Uterus (tissue), 4 donors: ENCODE data around the gene GABBR1. TPM values are rescaled to one million over a fixed set of nuclear protein-coding genes. Genes with fewer than 3 reads are reported as not detected.

Experiments
- DNase-seq, 2 donors: peaks; one replicate each; pipeline ENCODE4 v3.0.0-alpha.2; 2019 to 2020
- H3K27ac ChIP-seq, 2 donors: fragments of 200-600 bp; sonication (generic); 1 replicate in 1 of 2; 2 replicates in 1 of 2; pipeline ENCODE4 v1.5.1; 2016 to 2018
- H3K27me3 ChIP-seq, 2 donors: fragments of 200-600 bp; sonication (generic); one replicate each; pipeline ENCODE4 v1.5.1; 2018 to 2019; ENCODE audit warnings: control low read depth in 1 of 2
- H3K36me3 ChIP-seq, 2 donors: fragments of 200-600 bp; sonication (generic); one replicate each; pipeline ENCODE4 v1.5.1; 2019; ENCODE audit warnings: control low read depth in 1 of 2
- H3K4me1 ChIP-seq, 2 donors: fragments of 200-600 bp; sonication (generic); one replicate each; pipeline ENCODE4 v1.5.1; 2018 to 2019; ENCODE audit warnings: control low read depth in 1 of 2
- H3K4me3 ChIP-seq, 2 donors: fragments of 200-600 bp; sonication (generic); 1 replicate in 1 of 2; 2 replicates in 1 of 2; pipeline ENCODE4 v1.5.1; 2018 to 2019; ENCODE audit warnings: mild to moderate bottlenecking in 1 of 2
- H3K9me3 ChIP-seq, 2 donors: fragments of 200-600 bp; sonication (generic); one replicate each; pipeline ENCODE4 v1.5.1; 2019; ENCODE audit warnings: control low read depth in 1 of 2
- CTCF ChIP-seq, 4 experiments: fragments of 200-600 bp in 2 of 4; fragments of 450-650 bp in 2 of 4; sonication (generic) in 2 of 4; IDR thresholded peaks; one replicate each; pipeline ENCODE4 v1.5.1; 2016 to 2019; ENCODE audit warnings: antibody characterized with exemption in 4 of 4, mild to moderate bottlenecking in 2 of 4, moderate library complexity in 1 of 4
- POLR2A ChIP-seq, 2 donors: fragments of 450-650 bp; IDR thresholded peaks; one replicate each; pipeline ENCODE4 v1.6.1; 2016; ENCODE audit warnings: antibody characterized with exemption in 2 of 2, mild to moderate bottlenecking in 1 of 2, moderate library complexity in 1 of 2
- intact Hi-C: fragments of 100-400 bp; cut with DNase I; formaldehyde crosslinking; loops from one replicate; pipeline ENCODE4 v1.15.1; 2023; ENCODE audit warnings: low total_unique reads
- small RNA-seq: library from RNA; depleted of rRNA; stranded (forward); fragments of <200 nt; gene quantifications from one replicate; pipeline ENCODE3, GENCODE V24; 2016
- total RNA-seq, 4 donors: library from RNA; depleted of rRNA in 3 of 4; stranded (reverse); fragments of >200 nt in 3 of 4; gene quantifications; one replicate each; pipeline versions ENCODE4 v1.1.0 to v1.2.4, GENCODE V29; 2014 to 2023
- donor health status: DM: yes; HTN: yes; CAD: no.

The GABBR1 gene
- total RNA-seq, 4 donors from 2014 or later, result 29.4 to 184 (median 44.6) TPM

- TF ChIP-seq POLR2A (IDR thresholded peaks at IDR 0.05) (no peak), CTCF (IDR thresholded peaks at IDR 0.05) (no peak)
- intact Hi-C loops, result no loop called here
- Histone ChIP-seq H3K9me3 (no peaks in the 10 kb centered on the region), H3K4me3 (no peak overlapping the region), H3K27me3 (no peaks in the 10 kb centered on the region), H3K4me1 (no peaks in the 10 kb centered on the region), H3K36me3 (no peaks in the 10 kb centered on the region), H3K27ac (no peak overlapping the region)
- no peak for DNase-seq
Observed at GRCh38 chr6:29517245-29517644, 115.7 kb downstream of the GABBR1 start.

- H3K4me3 ChIP-seq, result no peak overlapping the region
- intact Hi-C loops, result no loop called here
- DNase-seq, result no peak
- H3K27me3 ChIP-seq, result no peaks in the 10 kb centered on the region
- no peak overlapping the region for H3K27ac ChIP-seq
- no peak for TF ChIP-seq POLR2A (IDR thresholded peaks at IDR 0.05)
- no peak for TF ChIP-seq CTCF (IDR thresholded peaks at IDR 0.05)
- H3K36me3 ChIP-seq, result no peaks in the 10 kb centered on the region
- no peaks in the 10 kb centered on the region for H3K4me1 ChIP-seq
- H3K9me3 ChIP-seq, result no peaks in the 10 kb centered on the region
Observed at GRCh38 chr6:29516108-29516507, 116.9 kb downstream of the GABBR1 start.

- no peaks in the 10 kb centered on the region for H3K27me3 ChIP-seq
- TF ChIP-seq CTCF (IDR thresholded peaks at IDR 0.05) (no peak), POLR2A (IDR thresholded peaks at IDR 0.05) (no peak)
- intact Hi-C loops, result no loop called here
- no peaks in the 10 kb centered on the region for H3K36me3 ChIP-seq
- no peak for DNase-seq
- H3K27ac ChIP-seq, result no peak overlapping the region
- no peaks in the 10 kb centered on the region for H3K4me1 ChIP-seq
- H3K9me3 ChIP-seq, result no peaks in the 10 kb centered on the region
- no peak overlapping the region for H3K4me3 ChIP-seq
Observed at GRCh38 chr6:29510746-29511300, 122.2 kb downstream of the GABBR1 start.

GRCh38 chr6:29510202-29510601, 122.8 kb downstream of the GABBR1 start:
- no peak overlapping the region for H3K4me3 ChIP-seq
- intact Hi-C loops, result no loop called here
- H3K27me3 ChIP-seq, result no peaks in the 10 kb centered on the region
- no peaks in the 10 kb centered on the region for H3K36me3 ChIP-seq
- no peaks in the 10 kb centered on the region for H3K4me1 ChIP-seq
- no peak for DNase-seq
- H3K27ac ChIP-seq, result no peak overlapping the region
- no peaks in the 10 kb centered on the region for H3K9me3 ChIP-seq
- TF ChIP-seq CTCF (IDR thresholded peaks at IDR 0.05), result no peak
- TF ChIP-seq POLR2A (IDR thresholded peaks at IDR 0.05), result no peak

Small RNA genes within 50 kb of the gene (small RNA-seq; reads per million reads assigned to genes)
- not detected for gene SNORD32B
- gene SUMO2P1, result not detected
- not detected for gene TMEM183AP1

Other genes starting within 250 kb of the GABBR1 start
- gene OR12D2, start 237.6 kb downstream of the GABBR1 start, total RNA-seq, result not detected
- gene OR12D1, start 218.3 kb downstream of the GABBR1 start, total RNA-seq, result not detected
- gene OR10C1, start 193.9 kb downstream of the GABBR1 start, total RNA-seq, result not detected
- gene OR11A1, start 176.1 kb downstream of the GABBR1 start, total RNA-seq, result not detected
- not detected for gene OR2H1, start 176.0 kb downstream of the GABBR1 start, total RNA-seq
- gene MAS1L, start 145.2 kb downstream of the GABBR1 start, total RNA-seq, result under 1 TPM in 2 of 4 donors, not detected in 2; 0.37 to 0.48 TPM
- under 1 TPM in 1 of 4 donors, not detected in 3; 0.41 TPM for gene UBD, start 73.5 kb downstream of the GABBR1 start, total RNA-seq
- gene OR2H2, start 48.1 kb downstream of the GABBR1 start, total RNA-seq, result not detected
- not detected for gene MOG, start 23.9 kb upstream of the GABBR1 start, total RNA-seq
- gene ZFP57, start 48.0 kb upstream of the GABBR1 start, total RNA-seq, result under 1 TPM in 1 of 4 donors, not detected in 3; 0.24 TPM
- 100 to 1,000 TPM in 2 of 4 donors, 10 to 100 TPM in 2; 14.2 to 146 (median 104) TPM for gene HLA-F, start 90.3 kb upstream of the GABBR1 start, total RNA-seq
- gene HLA-G, start 194.6 kb upstream of the GABBR1 start, total RNA-seq, result under 1 TPM in 1 of 4 donors, not detected in 3; 0.52 TPM